GM19324 (cell line): Measurements from ENCODE around the gene RSKR.
"Not testable (repeated sequence)": the region's sequence is repeated elsewhere in the genome, so short reads cannot be mapped to it uniquely, and the experiment has no call there.

ENCODE experiments used
- ATAC-seq: cut with Tn5 transposase; IDR thresholded peaks from one replicate; pipeline ENCODE4 v1.9.1; 2021; ENCODE audit warnings: mild to moderate bottlenecking, moderate library complexity; ENCODE audit not compliant: unreplicated experiment, low FRiP score

Gene RSKR

GRCh38 chr17:28613931-28614381 is at the start of gene RSKR:
Gene RSKR (minus strand): TSS chr17:28614185. CDS start chr17:28614161, 24 bp downstream.
- ATAC-seq, result no peak

- ATAC-seq, result no peak
These were observed 49.7 kb upstream of the RSKR start for GRCh38 chr17:28663723-28664122.

GRCh38 chr17:28662527-28662829 is 48.5 kb upstream of the RSKR start:
- ATAC-seq, result no peak

GRCh38 chr17:28661635-28662526 is 47.9 kb upstream of the RSKR start, which contains the start of the genes SDF2 and SUPT6H:
Gene SDF2 (minus strand): TSS chr17:28661906. CDS start chr17:28661876, 30 bp downstream.
Gene SUPT6H (plus strand): TSS chr17:28662205. CDS start chr17:28673402, 11,197 bp downstream.
- ATAC-seq, result peak; percentile 91

- ATAC-seq, result not testable (repeated sequence)
These were observed 45.5 kb upstream of the RSKR start for GRCh38 chr17:28659497-28659881.

GRCh38 chr17:28658766-28659496 is 44.9 kb upstream of the RSKR start:
- not testable (repeated sequence) for ATAC-seq

GRCh38 chr17:28658342-28658741 is 44.4 kb upstream of the RSKR start:
- not testable (repeated sequence) for ATAC-seq

- no peak for ATAC-seq
These were observed 43.8 kb upstream of the RSKR start for GRCh38 chr17:28657756-28658155.

GRCh38 chr17:28655160-28655559 is 41.2 kb upstream of the RSKR start:
- ATAC-seq, result no peak

- ATAC-seq, result no peak
These were observed 34.7 kb upstream of the RSKR start for GRCh38 chr17:28648698-28649097.

- ATAC-seq, result no peak
These were observed 32.2 kb upstream of the RSKR start for GRCh38 chr17:28646039-28646754.

- ATAC-seq, result no peak
These were observed 31.6 kb upstream of the RSKR start for GRCh38 chr17:28645576-28645939.

- peak; percentile 92 for ATAC-seq
These were observed 31.0 kb upstream of the RSKR start, which contains the start of gene BLTP2 for GRCh38 chr17:28644787-28645575. Gene BLTP2 (minus strand): TSS chr17:28645158. CDS start chr17:28645056, 102 bp downstream.

- no peak for ATAC-seq
These were observed 30.2 kb upstream of the RSKR start for GRCh38 chr17:28643983-28644786.

GRCh38 chr17:28641579-28641978 is 27.6 kb upstream of the RSKR start:
- no peak for ATAC-seq

GRCh38 chr17:28635506-28635905 is 21.5 kb upstream of the RSKR start:
- no peak for ATAC-seq

GRCh38 chr17:28634206-28634865 is 20.4 kb upstream of the RSKR start:
- no peak for ATAC-seq

GRCh38 chr17:28626818-28627217 is 12.8 kb upstream of the RSKR start:
- no peak for ATAC-seq

GRCh38 chr17:28624148-28624547 is 10.2 kb upstream of the RSKR start:
- ATAC-seq, result no peak
